ENCODE results near the gene MRPS27.

MRPS27 gene

DNA sequence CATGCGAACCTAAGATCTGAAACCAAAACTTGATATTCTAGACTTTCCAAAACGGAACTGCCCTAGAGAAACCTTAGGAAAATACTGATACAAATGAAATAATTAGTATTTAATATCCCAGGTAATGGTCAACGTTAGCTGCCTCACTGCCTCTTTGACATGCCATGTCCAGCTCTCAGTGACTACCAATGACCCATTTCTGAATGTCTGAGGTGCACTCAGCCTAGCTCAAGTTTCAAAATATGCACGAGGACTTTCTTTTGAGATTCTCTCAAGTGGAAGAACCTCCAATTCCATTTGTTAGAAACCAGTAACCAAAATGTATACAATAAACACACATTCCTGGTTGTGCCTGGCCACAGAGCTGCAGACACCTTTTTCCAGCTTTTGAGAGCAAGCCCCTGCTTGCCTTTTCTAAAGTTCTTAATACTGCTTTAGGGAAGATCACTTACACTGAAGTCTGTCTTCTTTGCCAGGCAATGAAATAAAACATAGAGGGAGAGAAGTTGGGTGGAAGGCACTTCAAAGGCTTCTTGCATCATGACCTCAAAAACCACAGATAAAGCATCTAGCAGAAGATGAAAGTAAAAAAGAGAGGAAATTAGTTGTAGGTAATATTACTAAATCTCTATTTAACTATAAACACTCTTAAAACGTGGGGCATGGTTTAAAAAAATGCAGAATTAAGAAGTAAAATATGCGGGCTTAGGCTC, 87.9 kb downstream of the MRPS27 start:
- no peak overlapping the region for H3K4me3 ChIP-seq (ENCODE audit: low read depth, low read length)
- H3K9ac ChIP-seq (ENCODE audit: low read length), result no peak overlapping the region
- H3K27me3 ChIP-seq (ENCODE audit: control insufficient read depth, insufficient read depth, low read length), result no peaks in the 10 kb centered on the region
- peaks cover 35% of the 10 kb centered on the region for H3K36me3 ChIP-seq (ENCODE audit: control insufficient read depth, insufficient read depth, low read length)
- no peak overlapping the region for H3K27ac ChIP-seq (ENCODE audit: low read depth, low read length)
- H3K4me1 ChIP-seq (ENCODE audit: control insufficient read depth, insufficient read depth, low read length), result peaks cover 20% of the 10 kb centered on the region
- no peaks in the 10 kb centered on the region for H3K9me3 ChIP-seq (ENCODE audit: control insufficient read depth, insufficient read depth, low read depth, low read length)

- peaks cover 66% of the 10 kb centered on the region for H3K36me3 ChIP-seq (ENCODE audit: control insufficient read depth, insufficient read depth, low read length)
These were observed 91.1 kb downstream of the MRPS27 start for GRCh38 chr5:72228960-72229359.

GRCh38 chr5:72226950-72227349, 93.1 kb downstream of the MRPS27 start:
- no peaks in the 10 kb centered on the region for H3K4me1 ChIP-seq (ENCODE audit: control insufficient read depth, insufficient read depth, low read length)
- no peak overlapping the region for H3K9ac ChIP-seq (ENCODE audit: low read length)
- no peaks in the 10 kb centered on the region for H3K27me3 ChIP-seq (ENCODE audit: control insufficient read depth, insufficient read depth, low read length)
- H3K27ac ChIP-seq (ENCODE audit: low read depth, low read length), result no peak overlapping the region
- no peaks in the 10 kb centered on the region for H3K9me3 ChIP-seq (ENCODE audit: control insufficient read depth, insufficient read depth, low read depth, low read length)
- H3K4me3 ChIP-seq (ENCODE audit: low read depth, low read length), result no peak overlapping the region
- peaks cover 76% of the 10 kb centered on the region for H3K36me3 ChIP-seq (ENCODE audit: control insufficient read depth, insufficient read depth, low read length)

More at GRCh38 chr5:72228960-72229359, 91.1 kb downstream of the MRPS27 start:
- Histone ChIP-seq H3K9me3 (ENCODE audit: control insufficient read depth, insufficient read depth, low read depth, low read length) (no peaks in the 10 kb centered on the region), H3K9ac (ENCODE audit: low read length) (no peak overlapping the region), H3K27ac (ENCODE audit: low read depth, low read length) (no peak overlapping the region), H3K4me3 (ENCODE audit: low read depth, low read length) (no peak overlapping the region), H3K27me3 (ENCODE audit: control insufficient read depth, insufficient read depth, low read length) (no peaks in the 10 kb centered on the region), H3K4me1 (ENCODE audit: control insufficient read depth, insufficient read depth, low read length) (peaks cover under 1% of the 10 kb centered on the region; the same call in 1 of the 2 replicates)

GRCh38 chr5:72225741-72226140, 94.3 kb downstream of the MRPS27 start:
- Histone ChIP-seq H3K4me3 (ENCODE audit: low read depth, low read length) (no peak overlapping the region), H3K4me1 (ENCODE audit: control insufficient read depth, insufficient read depth, low read length) (no peaks in the 10 kb centered on the region), H3K27ac (ENCODE audit: low read depth, low read length) (no peak overlapping the region), H3K9me3 (ENCODE audit: control insufficient read depth, insufficient read depth, low read depth, low read length) (no peaks in the 10 kb centered on the region), H3K36me3 (ENCODE audit: control insufficient read depth, insufficient read depth, low read length) (peaks cover 78% of the 10 kb centered on the region), H3K27me3 (ENCODE audit: control insufficient read depth, insufficient read depth, low read length) (no peaks in the 10 kb centered on the region), H3K9ac (ENCODE audit: low read length) (no peak overlapping the region)

GRCh38 chr5:72224946-72225463, 95.0 kb downstream of the MRPS27 start:
- no peak overlapping the region for H3K4me3 ChIP-seq (ENCODE audit: low read depth, low read length)
- H3K9me3 ChIP-seq (ENCODE audit: control insufficient read depth, insufficient read depth, low read depth, low read length), result no peaks in the 10 kb centered on the region
- H3K27ac ChIP-seq (ENCODE audit: low read depth, low read length), result no peak overlapping the region
- no peaks in the 10 kb centered on the region for H3K4me1 ChIP-seq (ENCODE audit: control insufficient read depth, insufficient read depth, low read length)
- peaks cover 79% of the 10 kb centered on the region for H3K36me3 ChIP-seq (ENCODE audit: control insufficient read depth, insufficient read depth, low read length)
- H3K9ac ChIP-seq (ENCODE audit: low read length), result no peak overlapping the region
- H3K27me3 ChIP-seq (ENCODE audit: control insufficient read depth, insufficient read depth, low read length), result no peaks in the 10 kb centered on the region

DNA sequence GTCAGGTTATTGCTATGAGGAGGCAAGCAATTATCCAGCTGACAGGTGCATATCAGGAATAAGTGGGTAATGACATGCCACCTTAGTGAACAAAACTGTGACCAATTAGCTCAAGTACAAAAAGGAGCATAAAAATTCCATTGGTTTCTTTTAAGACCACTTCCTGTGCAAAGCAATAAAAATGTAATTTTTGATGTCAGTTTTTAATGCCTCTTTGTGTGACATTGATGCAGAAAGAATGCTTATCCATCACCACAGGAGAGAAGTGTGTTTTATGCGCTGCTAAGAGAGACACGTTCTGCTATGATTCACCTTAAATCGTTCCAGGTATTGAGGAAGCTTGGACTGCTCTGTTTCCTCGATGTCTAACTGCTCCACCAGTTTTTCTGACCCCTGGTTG, 96.7 kb downstream of the MRPS27 start:
- no peaks in the 10 kb centered on the region for H3K9me3 ChIP-seq (ENCODE audit: control insufficient read depth, insufficient read depth, low read depth, low read length)
- no peaks in the 10 kb centered on the region for H3K4me1 ChIP-seq (ENCODE audit: control insufficient read depth, insufficient read depth, low read length)
- H3K27me3 ChIP-seq (ENCODE audit: control insufficient read depth, insufficient read depth, low read length), result no peaks in the 10 kb centered on the region
- peaks cover 93% of the 10 kb centered on the region for H3K36me3 ChIP-seq (ENCODE audit: control insufficient read depth, insufficient read depth, low read length)
- H3K27ac ChIP-seq (ENCODE audit: low read depth, low read length), result no peak overlapping the region
- no peak overlapping the region for H3K9ac ChIP-seq (ENCODE audit: low read length)
- no peak overlapping the region for H3K4me3 ChIP-seq (ENCODE audit: low read depth, low read length)

- H3K27ac ChIP-seq (ENCODE audit: low read depth, low read length), result no peak overlapping the region
- H3K4me1 ChIP-seq (ENCODE audit: control insufficient read depth, insufficient read depth, low read length), result no peaks in the 10 kb centered on the region
- no peak overlapping the region for H3K4me3 ChIP-seq (ENCODE audit: low read depth, low read length)
- no peaks in the 10 kb centered on the region for H3K9me3 ChIP-seq (ENCODE audit: control insufficient read depth, insufficient read depth, low read depth, low read length)
- no peaks in the 10 kb centered on the region for H3K27me3 ChIP-seq (ENCODE audit: control insufficient read depth, insufficient read depth, low read length)
- peaks cover 96% of the 10 kb centered on the region for H3K36me3 ChIP-seq (ENCODE audit: control insufficient read depth, insufficient read depth, low read length)
- no peak overlapping the region for H3K9ac ChIP-seq (ENCODE audit: low read length)
These were observed 97.5 kb downstream of the MRPS27 start for GRCh38 chr5:72222521-72222920.

- Histone ChIP-seq H3K36me3 (ENCODE audit: control insufficient read depth, insufficient read depth, low read length) (peaks cover 93% of the 10 kb centered on the region), H3K9ac (ENCODE audit: low read length) (no peak overlapping the region), H3K27ac (ENCODE audit: low read depth, low read length) (no peak overlapping the region), H3K27me3 (ENCODE audit: control insufficient read depth, insufficient read depth, low read length) (no peaks in the 10 kb centered on the region), H3K4me3 (ENCODE audit: low read depth, low read length) (no peak overlapping the region), H3K9me3 (ENCODE audit: control insufficient read depth, insufficient read depth, low read depth, low read length) (no peaks in the 10 kb centered on the region), H3K4me1 (ENCODE audit: control insufficient read depth, insufficient read depth, low read length) (no peaks in the 10 kb centered on the region)
These were observed 98.5 kb downstream of the MRPS27 start for GRCh38 chr5:72221541-72221940.

- no peaks in the 10 kb centered on the region for H3K4me1 ChIP-seq (ENCODE audit: control insufficient read depth, insufficient read depth, low read length)
- no peak overlapping the region for H3K27ac ChIP-seq (ENCODE audit: low read depth, low read length)
- no peak overlapping the region for H3K9ac ChIP-seq (ENCODE audit: low read length)
- peaks cover 88% of the 10 kb centered on the region for H3K36me3 ChIP-seq (ENCODE audit: control insufficient read depth, insufficient read depth, low read length)
- no peaks in the 10 kb centered on the region for H3K27me3 ChIP-seq (ENCODE audit: control insufficient read depth, insufficient read depth, low read length)
- no peaks in the 10 kb centered on the region for H3K9me3 ChIP-seq (ENCODE audit: control insufficient read depth, insufficient read depth, low read depth, low read length)
- H3K4me3 ChIP-seq (ENCODE audit: low read depth, low read length), result no peak overlapping the region
These were observed 98.9 kb downstream of the MRPS27 start for GRCh38 chr5:72221099-72221498.

DNA sequence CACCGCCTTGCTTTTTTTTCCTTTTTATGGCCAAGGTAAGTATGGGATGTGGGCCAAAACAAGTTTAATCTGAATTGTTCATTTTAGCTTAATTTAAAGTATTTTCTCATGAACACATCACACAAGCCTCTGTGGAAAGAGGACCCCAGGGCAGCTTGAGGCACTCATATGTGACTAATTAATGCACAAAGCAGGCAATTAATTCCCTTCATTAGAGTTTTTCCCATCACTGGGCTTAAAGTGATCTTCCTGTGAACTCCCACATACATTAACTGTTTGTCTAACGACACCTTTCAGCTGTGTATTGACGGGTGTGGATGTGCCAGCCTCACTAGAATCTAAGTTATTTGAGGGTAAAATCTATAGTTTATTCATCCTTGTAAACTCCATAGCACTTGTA, 103.3 kb downstream of the MRPS27 start:
- Histone ChIP-seq H3K9me3 (ENCODE audit: control insufficient read depth, insufficient read depth, low read depth, low read length) (no peaks in the 10 kb centered on the region), H3K4me1 (ENCODE audit: control insufficient read depth, insufficient read depth, low read length) (0 out of 2 replicates have a peak, but pooled peaks cover 2% of the 10 kb centered on the region), H3K36me3 (ENCODE audit: control insufficient read depth, insufficient read depth, low read length) (peaks cover 48% of the 10 kb centered on the region), H3K27me3 (ENCODE audit: control insufficient read depth, insufficient read depth, low read length) (no peaks in the 10 kb centered on the region), H3K27ac (ENCODE audit: low read depth, low read length) (no peak overlapping the region), H3K4me3 (ENCODE audit: low read depth, low read length) (no peak overlapping the region), H3K9ac (ENCODE audit: low read length) (no peak overlapping the region)

- no peaks in the 10 kb centered on the region for H3K9me3 ChIP-seq (ENCODE audit: control insufficient read depth, insufficient read depth, low read depth, low read length)
- no peak overlapping the region for H3K4me3 ChIP-seq (ENCODE audit: low read depth, low read length)
- peaks cover 18% of the 10 kb centered on the region for H3K4me1 ChIP-seq (ENCODE audit: control insufficient read depth, insufficient read depth, low read length)
- H3K36me3 ChIP-seq (ENCODE audit: control insufficient read depth, insufficient read depth, low read length), result peaks cover 23% of the 10 kb centered on the region
- no peaks in the 10 kb centered on the region for H3K27me3 ChIP-seq (ENCODE audit: control insufficient read depth, insufficient read depth, low read length)
- no peak overlapping the region for H3K27ac ChIP-seq (ENCODE audit: low read depth, low read length)
- no peak overlapping the region for H3K9ac ChIP-seq (ENCODE audit: low read length)
These were observed 105.9 kb downstream of the MRPS27 start for GRCh38 chr5:72214168-72214567.

Measured in HUES6 (cell line).